Measurements from ENCODE around the gene FPR1.

FPR1 gene

GRCh38 chr19:51703575-51704515 is 47.8 kb downstream of the FPR1 start:
- DNase-seq, result peak; percentile 89 to 91

- DNase-seq, result no peak
Observed at GRCh38 chr19:51702825-51703574, 48.7 kb downstream of the FPR1 start.

GRCh38 chr19:51702103-51702824 is 49.4 kb downstream of the FPR1 start:
- no peak for DNase-seq

- DNase-seq, result no peak
Observed at GRCh38 chr19:51701468-51702100, 50.1 kb downstream of the FPR1 start.

- no peak for DNase-seq
Observed at GRCh38 chr19:51699170-51699569, 52.5 kb downstream of the FPR1 start.

GRCh38 chr19:51698296-51698695 is 53.4 kb downstream of the FPR1 start:
- no peak for DNase-seq

- DNase-seq, result no peak
Observed at GRCh38 chr19:51697169-51697776, 54.4 kb downstream of the FPR1 start.

- DNase-seq, result no peak
Observed at GRCh38 chr19:51696606-51697005, 55.1 kb downstream of the FPR1 start.

Data from AML-193 (cell line).